Endothelial cell of umbilical vein (primary cell): ENCODE results near the gene CAMSAP1. TPM values are rescaled to one million over a fixed set of nuclear protein-coding genes. Genes with fewer than 3 reads are reported as not detected.

Source experiments
- BruUV-seq: library from RNA; stranded (reverse); fragments of 400-500 nt; replicated peaks from 2 replicates; lab custom pipeline; 2021; lab: Mats Ljungman, UMichigan
- CTCF ChIA-PET: fragments of 300-600, 350-600 bp; sonication (Branson Sonifier 250); formaldehyde crosslinking; loops from one replicate; lab custom pipeline; 2021; ENCODE audit warnings: antibody characterized with exemption, inconsistent platforms; lab: Charles Lee
- POLR2A ChIA-PET: fragments of 300-600, 350-600 bp; sonication (Branson Sonifier 250); formaldehyde crosslinking; loops from one replicate; lab custom pipeline; 2021; ENCODE audit warnings: antibody characterized with exemption, inconsistent platforms; lab: Charles Lee
- DNase-seq: peaks from one replicate; pipeline ENCODE4 v3.0.0-alpha.2; 2011; ENCODE audit warnings: low read depth, low spot score
- FAIRE-seq: peaks from 2 replicates; lab custom pipeline; 2011; peaks lifted over from hg19 to GRCh38; lab: Jason Lieb, UNC
- H2AFZ ChIP-seq: 2 replicates; pipeline ENCODE4 v1.6.0; 2012; ENCODE audit warnings: low read depth, low read length, control low read depth, inconsistent platforms
- H3K27ac ChIP-seq: 2 replicates; pipeline ENCODE4 v1.5.1; 2011; ENCODE audit warnings: low read depth, mild to moderate bottlenecking, control low read depth, low read length, moderate library complexity; ENCODE audit not compliant: insufficient read depth
- H3K27me3 ChIP-seq, 2 experiments: 2 replicates each; pipeline versions ENCODE4 v1.6.0 to v1.6.1; 2011; ENCODE audit warnings: low read length in 2 of 2, mixed read lengths in 1 of 2; ENCODE audit not compliant: control insufficient read depth in 2 of 2, insufficient read depth in 2 of 2
- H3K36me3 ChIP-seq, 2 experiments: 2 replicates in 1 of 2; 3 replicates in 1 of 2; pipeline ENCODE4 v1.5.1; 2011; ENCODE audit warnings: low read length in 2 of 2, mild to moderate bottlenecking in 1 of 2, moderate library complexity in 1 of 2; ENCODE audit not compliant: control insufficient read depth in 2 of 2, insufficient read depth in 2 of 2; ENCODE audit errors: extremely low read depth in 1 of 2
- H3K4me1 ChIP-seq: 3 replicates; pipeline ENCODE4 v1.5.1; 2011; ENCODE audit warnings: mild to moderate bottlenecking, low read length; ENCODE audit not compliant: control insufficient read depth, insufficient read depth; ENCODE audit errors: extremely low read depth
- H3K4me2 ChIP-seq: 2 replicates; pipeline ENCODE4 v1.6.1; 2011; ENCODE audit warnings: low read length, control low read depth, mixed read lengths; ENCODE audit not compliant: insufficient read depth
- H3K4me3 ChIP-seq, 3 experiments: fragments of 200-600 bp in 1 of 3; sonication (generic), shearing (Covaris generic) in 1 of 3; replicated peaks in 1 of 3; 2 replicates each; pipeline ENCODE4 v1.5.1; 2011 to 2016; ENCODE audit warnings: control low read depth in 3 of 3, low read length in 3 of 3, mild to moderate bottlenecking in 2 of 3, inconsistent platforms in 1 of 3, low read depth in 1 of 3, moderate library complexity in 1 of 3; ENCODE audit not compliant: insufficient read depth in 1 of 3
- H3K79me2 ChIP-seq: 2 replicates; pipeline ENCODE4 v1.6.0; 2012; ENCODE audit warnings: low read length, inconsistent platforms; ENCODE audit not compliant: control insufficient read depth, insufficient read depth
- H3K9ac ChIP-seq: replicated peaks from 2 replicates; pipeline ENCODE3; 2011; ENCODE audit warnings: low read length, control low read depth; ENCODE audit not compliant: insufficient read depth; ENCODE audit errors: extremely low read depth
- H3K9me1 ChIP-seq: replicated peaks from 3 replicates; pipeline ENCODE4 v1.6.0; 2011; ENCODE audit warnings: mild to moderate bottlenecking, low read length; ENCODE audit not compliant: control insufficient read depth, insufficient read depth; ENCODE audit errors: extremely low read depth
- H3K9me3 ChIP-seq: replicated peaks from 2 replicates; pipeline ENCODE4 v1.5.1; 2012; ENCODE audit warnings: low read length, inconsistent platforms; ENCODE audit not compliant: control insufficient read depth, insufficient read depth
- H4K20me1 ChIP-seq: replicated peaks from 2 replicates; pipeline ENCODE3; 2011; ENCODE audit warnings: mild to moderate bottlenecking, low read length; ENCODE audit not compliant: control insufficient read depth, insufficient read depth; ENCODE audit errors: extremely low read depth
- CTCF ChIP-seq, 2 donors: IDR thresholded peaks; 1 replicate in 1 of 2; 2 replicates in 1 of 2; pipeline ENCODE4 v1.5.1; 2011; ENCODE audit warnings: low read length in 2 of 2, mild to moderate bottlenecking in 2 of 2, moderate library complexity in 2 of 2, control low read depth in 1 of 2, inconsistent platforms in 1 of 2, low read depth in 1 of 2; ENCODE audit not compliant: insufficient read depth in 1 of 2; ENCODE audit errors: extremely low read depth in 1 of 2
- EZH2 ChIP-seq: IDR thresholded peaks from 2 replicates; pipeline ENCODE4 v1.6.1; 2012; ENCODE audit warnings: borderline replicate concordance, low read depth, mild to moderate bottlenecking, moderate library complexity, low read length, inconsistent platforms; ENCODE audit not compliant: severe bottlenecking
- FOS ChIP-seq: IDR thresholded peaks from 2 replicates; pipeline ENCODE4 v1.6.1; 2011; ENCODE audit warnings: mild to moderate bottlenecking, low read length, moderate library complexity, borderline replicate concordance; ENCODE audit not compliant: insufficient read depth
- GATA2 ChIP-seq: IDR thresholded peaks from 2 replicates; pipeline ENCODE4 v1.7.0; 2011; ENCODE audit warnings: low read depth, mild to moderate bottlenecking, moderate library complexity, mixed read lengths, low read length; ENCODE audit not compliant: insufficient read length, insufficient read depth
- JUN ChIP-seq: IDR thresholded peaks from 2 replicates; pipeline ENCODE4 v1.6.1; 2011; ENCODE audit warnings: borderline replicate concordance, low read depth; ENCODE audit not compliant: insufficient read length, insufficient read depth
- MAX ChIP-seq: IDR thresholded peaks from 2 replicates; pipeline ENCODE4 v1.6.1; 2011; ENCODE audit not compliant: insufficient read depth, insufficient read length
- MYC ChIP-seq: IDR thresholded peaks from one replicate; pipeline ENCODE4 v1.6.1; 2011; ENCODE audit warnings: mild to moderate bottlenecking, low read depth, low read length
- POLR2A ChIP-seq: IDR thresholded peaks from 2 replicates; pipeline ENCODE4 v1.6.1; 2012; ENCODE audit warnings: low read depth, mild to moderate bottlenecking, control low read depth, low read length
- POLR2AphosphoS5 ChIP-seq: IDR thresholded peaks from 2 replicates; pipeline ENCODE4 v1.6.1; 2012; ENCODE audit warnings: low read depth, mild to moderate bottlenecking, control low read depth, low read length, moderate library complexity; ENCODE audit not compliant: insufficient read depth
- dilution Hi-C: fragments of 300-500 bp; cut with MboI; formaldehyde crosslinking; loops from one replicate; pipeline ENCODE4 v1.15.0; 2019; ENCODE audit warnings: low sequenced_read_pairs; ENCODE audit not compliant: extremely low pct_ligation_motif_present
- intact Hi-C: fragments of 100-400 bp; cut with micrococcal nuclease; formaldehyde crosslinking; loops from one replicate; pipeline ENCODE4 v1.10.0; 2022
- polyA plus RNA-seq, 4 experiments: library from polyadenylated mRNA; depleted of rRNA in 3 of 4; stranded (reverse) in 3 of 4; unstranded in 1 of 4; fragments of >200 nt; gene quantifications; 2 replicates each; pipeline versions ENCODE4 v1.2.1 to v1.2.3, GENCODE V29; 2011 to 2012; ENCODE audit warnings: missing spikeins in 1 of 4
- total RNA-seq: library from RNA; stranded (reverse); gene quantifications from 2 replicates; pipeline ENCODE4 v1.2.3, GENCODE V29; 2021

CAMSAP1 gene
- total and polyA plus RNA-seq, 2 donors (not counting 3 experiments of a cell fraction or from before 2014, with no cell fraction given): 8.1 to 25.5 TPM

GRCh38 chr9:135811801-135812200, 95.5 kb downstream of the CAMSAP1 start:
- H3K9me3 ChIP-seq: no peaks in the 10 kb centered on the region
- POLR2A ChIA-PET: no interaction called here
- dilution Hi-C loops (no loop called here), intact Hi-C loops (no loop called here)
- no peak overlapping the region for H2AFZ ChIP-seq
- H3K4me3 ChIP-seq: no peak overlapping the region
- no peaks in the 10 kb centered on the region for H3K79me2 ChIP-seq
- FAIRE-seq: no peak
- H3K4me1 ChIP-seq: no peaks in the 10 kb centered on the region
- H4K20me1 ChIP-seq: no peaks in the 10 kb centered on the region
- no peaks in the 10 kb centered on the region for H3K9me1 ChIP-seq
- no peak for DNase-seq
- no peak overlapping the region for H3K4me2 ChIP-seq
- H3K9ac ChIP-seq: no peak overlapping the region
- BruUV-seq: no TSS peak
- H3K36me3 ChIP-seq: peaks cover 27 to 35% of the 10 kb centered on the region in 2 experiments
- H3K27ac ChIP-seq: no peak overlapping the region
- TF ChIP-seq MYC (no peak), EZH2 (no peak), MAX (no peak), GATA2 (no peak), CTCF (IDR thresholded peaks at IDR 0.05; ENCODE audit: extremely low read depth in 1 of 2, insufficient read depth in 1 of 2, low read depth in 1 of 2, low read length in 2 of 2) (no peak), JUN (no peak), POLR2A (no peak), POLR2AphosphoS5 (no peak), FOS (no peak)
- CTCF ChIA-PET: no interaction called here
- no peaks in the 10 kb centered on the region for H3K27me3 ChIP-seq
